ENCODE data around the gene B2M. TPM values are rescaled to one million over a fixed set of nuclear protein-coding genes. Genes with fewer than 3 reads are reported as not detected.
"Not testable (repeated sequence)": the region's sequence is repeated elsewhere in the genome, so short reads cannot be mapped to it uniquely, and the experiment has no call there.

Gene B2M
- total RNA-seq, 2 donors from 2014 or later = 4,423 to 4,762 TPM

DNA sequence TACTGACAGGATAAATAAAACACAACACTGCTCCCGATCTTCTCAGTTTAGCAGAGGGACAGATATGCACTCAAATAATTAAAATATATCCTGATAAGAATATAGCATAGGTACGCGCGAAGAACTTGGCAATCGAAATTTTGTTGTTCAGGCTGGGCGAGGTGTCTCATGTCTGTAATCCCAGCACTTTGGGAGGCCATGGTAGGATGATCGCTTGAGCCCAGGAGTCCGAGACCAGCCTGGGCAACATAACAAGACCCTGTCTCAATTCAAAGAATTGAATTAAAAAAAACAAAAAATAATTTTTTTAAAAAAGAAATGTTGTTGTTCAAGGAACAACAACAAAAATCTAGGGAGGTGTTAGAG, 7.6 kb downstream of the B2M start:
- intact Hi-C loops (cut with DNase I, micrococcal nuclease) = no loop called here
- no peak for DNase-seq
- no peak for ATAC-seq

DNA sequence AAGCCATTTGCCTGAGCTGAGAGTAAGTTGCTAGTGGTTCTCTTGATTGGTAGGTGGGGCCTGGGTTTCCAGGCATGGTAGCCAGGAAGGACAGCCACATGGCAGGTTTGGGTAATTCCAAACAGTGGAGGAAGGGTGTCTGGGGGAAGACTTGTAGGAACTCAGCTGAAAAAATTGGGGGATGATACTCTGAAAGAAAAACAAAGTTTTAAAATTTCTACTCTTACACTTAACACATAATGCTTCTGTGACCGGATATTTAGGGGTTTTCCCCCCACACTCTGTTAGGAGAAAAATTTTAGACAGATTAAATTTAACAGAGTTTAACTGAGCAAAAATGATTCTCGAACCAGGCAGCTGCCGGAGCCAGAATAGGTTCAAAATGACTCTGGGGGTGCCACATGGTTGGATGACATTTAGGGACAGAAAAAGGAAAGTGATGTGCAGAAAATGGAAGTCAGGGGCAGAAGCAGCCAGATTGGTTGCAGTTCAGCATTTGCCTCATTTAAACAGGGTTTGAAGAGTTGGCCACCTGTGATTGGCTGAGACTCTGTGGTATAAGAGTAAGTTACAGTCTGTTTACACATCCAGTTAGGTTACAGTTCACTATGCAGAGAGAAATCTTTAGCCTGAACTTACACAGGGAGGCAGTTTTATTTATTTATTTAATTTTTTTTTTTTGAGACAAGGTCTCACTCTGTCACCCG, 8.1 kb downstream of the B2M start:
- ATAC-seq (peak; percentile 65), DNase-seq (no peak)
- intact Hi-C loops (cut with DNase I, micrococcal nuclease) = no loop called here

GRCh38 chr15:44720000-44720435, 8.7 kb downstream of the B2M start:
- DNase-seq = peak in 1 of 2 donors; percentile 16
- ATAC-seq; intact Hi-C loops (cut with DNase I, micrococcal nuclease): not testable (repeated sequence)

DNA sequence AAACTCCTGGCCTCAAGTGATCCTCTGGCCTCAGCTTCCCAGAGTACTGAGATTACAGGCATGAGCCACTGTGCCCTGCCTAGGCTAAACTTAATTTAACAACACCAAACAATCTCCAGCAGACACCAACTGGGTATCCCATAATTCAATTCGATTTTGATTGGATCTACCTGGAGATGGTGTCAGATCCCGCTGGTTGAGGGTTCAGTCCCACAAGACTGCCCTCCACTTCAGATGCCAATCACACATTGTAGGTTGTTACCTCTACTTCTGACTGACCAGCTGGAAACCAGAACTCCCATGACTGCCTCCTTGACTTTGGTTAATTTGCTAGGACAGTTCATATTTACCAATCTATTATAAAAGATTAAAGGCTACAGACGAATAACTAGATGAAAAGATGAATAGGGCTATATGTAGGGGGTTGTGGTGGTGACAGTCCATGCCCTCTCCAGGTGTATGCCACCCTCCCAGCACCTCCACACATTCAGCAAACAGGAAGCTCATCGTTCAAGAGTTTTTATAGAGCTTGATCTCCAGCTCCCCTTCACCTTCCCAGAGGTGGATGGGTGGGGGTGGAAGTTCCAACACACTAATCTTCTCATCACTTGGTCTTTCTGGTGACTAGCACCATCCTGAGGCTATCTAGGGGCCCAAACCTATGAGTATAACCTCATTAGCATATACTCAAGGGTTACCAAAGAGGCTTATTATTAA, 9.3 kb downstream of the B2M start:
- intact Hi-C loops (cut with DNase I, micrococcal nuclease) = no loop called here
- peak; percentile 42 for ATAC-seq
- DNase-seq = no peak

GRCh38 chr15:44722011-44722410, 10.7 kb downstream of the B2M start:
- intact Hi-C loops (cut with DNase I, micrococcal nuclease) = no loop called here
- DNase-seq (no peak), ATAC-seq (no peak)

DNA sequence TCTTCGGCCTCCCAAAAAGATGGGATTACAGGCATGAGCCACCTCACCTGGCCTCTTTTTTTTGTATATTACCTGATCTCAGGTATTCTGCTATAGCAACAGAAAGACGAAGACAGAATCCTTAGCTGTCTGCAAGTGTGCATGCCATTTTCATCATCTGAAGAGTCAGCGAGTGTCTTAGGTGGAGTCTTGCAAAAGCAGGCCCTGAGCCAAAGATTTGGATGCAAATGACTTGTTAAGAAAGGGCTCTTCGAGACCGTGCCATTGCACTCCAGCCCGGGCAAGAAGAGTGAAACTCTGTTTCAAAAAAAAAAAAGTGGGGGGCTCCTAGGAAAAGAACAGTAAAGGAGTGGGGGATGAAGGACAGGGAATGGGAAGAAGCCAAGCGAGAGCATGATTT, 14.8 kb downstream of the B2M start:
- peak in 1 of 2 donors; percentile 9 for DNase-seq
- no peak for ATAC-seq
- intact Hi-C loops (cut with DNase I, micrococcal nuclease) = no loop called here

DNA sequence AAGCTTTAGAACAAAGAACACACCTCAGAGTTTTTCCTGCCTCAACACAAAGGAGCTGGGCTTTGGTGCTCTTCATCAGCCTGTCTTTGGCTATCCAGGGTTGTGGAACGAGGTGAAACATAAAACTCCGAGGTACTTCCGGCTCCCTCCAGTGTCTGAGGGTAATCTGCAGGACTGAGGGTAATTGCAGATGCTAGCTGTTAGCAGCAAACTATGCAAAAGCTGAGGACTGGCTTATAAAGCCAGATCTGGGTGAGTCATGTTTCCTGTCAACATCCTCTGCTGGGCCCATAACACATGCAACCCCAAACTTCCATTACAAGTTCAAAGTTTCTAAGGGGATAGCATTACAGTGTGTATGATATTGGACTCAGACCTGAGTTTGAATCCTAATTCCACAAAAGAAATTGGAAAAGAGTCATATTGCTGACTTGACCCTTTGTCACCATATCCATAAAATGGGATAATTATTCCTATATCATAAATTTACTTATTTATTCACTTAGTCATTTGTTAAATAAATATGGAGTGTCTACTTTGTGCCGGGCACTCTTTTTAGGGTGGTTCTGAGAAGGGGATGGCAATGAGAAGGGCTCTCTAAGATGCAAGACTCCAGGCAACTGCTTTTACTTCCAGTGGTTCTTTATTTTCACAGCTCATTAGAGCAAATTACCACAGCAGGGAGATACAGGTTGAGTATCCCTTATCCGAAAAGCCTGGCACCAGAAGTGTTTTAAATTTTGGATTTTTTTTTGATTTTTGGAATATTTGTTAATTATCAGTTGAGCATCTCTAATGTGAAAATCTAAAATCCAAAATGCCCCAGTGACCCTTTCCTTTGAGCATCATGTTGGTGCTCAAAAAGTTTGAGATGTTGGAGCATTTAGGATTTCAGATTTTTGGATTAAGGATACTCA, 15.5 kb downstream of the B2M start:
- ATAC-seq = peak; percentile 39
- intact Hi-C loops (cut with DNase I, micrococcal nuclease) = no loop called here
- DNase-seq = peak; percentile 53 to 76

DNA sequence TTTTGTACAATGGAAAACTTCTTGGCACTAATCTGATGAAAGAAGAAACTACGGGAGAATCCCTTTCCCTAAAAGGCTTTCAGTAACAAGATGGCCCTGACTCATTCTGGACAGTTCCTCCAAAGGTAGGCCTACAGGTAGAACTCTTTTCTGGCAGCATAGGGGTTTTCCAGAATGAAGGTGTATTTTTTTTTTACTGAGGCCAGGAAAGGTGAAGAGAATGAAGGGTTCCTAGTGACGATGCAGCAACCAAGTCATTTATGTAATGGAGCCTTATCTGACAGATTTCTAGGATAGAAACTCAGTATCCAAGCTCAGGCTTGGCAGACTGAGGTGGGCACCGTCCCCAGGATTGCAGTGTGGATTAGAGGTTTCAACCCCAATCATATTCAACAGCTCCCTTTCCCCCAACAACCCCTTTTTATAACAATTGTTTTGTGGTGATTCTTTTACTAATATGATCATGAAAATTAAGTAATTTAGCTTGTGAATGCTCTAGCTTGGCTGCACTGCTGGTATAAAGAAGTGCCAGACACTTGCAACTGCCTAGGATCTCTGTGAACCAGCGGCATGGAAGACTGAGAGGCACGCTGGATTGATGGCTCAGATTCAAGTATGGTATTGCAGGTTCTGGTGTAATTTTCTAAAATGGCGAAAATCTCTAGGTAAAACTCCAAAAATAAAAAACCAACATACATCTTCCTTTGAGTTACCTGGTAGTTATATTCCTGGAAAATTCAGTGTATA, 16.3 kb downstream of the B2M start:
- DNase-seq = no peak
- ATAC-seq = no peak
- intact Hi-C loops (cut with DNase I, micrococcal nuclease) = no loop called here

DNA sequence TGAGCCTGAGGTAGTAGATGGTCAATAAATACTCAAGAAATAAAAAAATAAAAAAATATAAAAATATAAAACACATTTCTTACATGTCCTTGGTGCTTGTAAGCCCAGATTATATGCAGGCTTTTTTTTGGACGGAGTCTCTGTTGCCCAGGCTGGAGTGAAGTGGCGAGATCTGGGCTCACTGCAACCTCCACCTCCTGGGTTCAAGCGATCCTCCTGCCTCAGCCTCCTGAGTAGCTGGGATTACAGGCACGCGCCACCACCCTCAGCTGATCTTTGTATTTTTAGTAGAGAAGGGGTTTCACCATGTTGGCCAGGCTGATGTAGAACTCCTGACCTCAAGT, 16.9 kb downstream of the B2M start:
- DNase-seq; ATAC-seq; intact Hi-C loops (cut with DNase I, micrococcal nuclease): not testable (repeated sequence)

- DNase-seq = peak; percentile 94 to 98
- intact Hi-C loops (cut with DNase I, micrococcal nuclease) = no loop called here
- peak; percentile 90 for ATAC-seq
These were observed 17.5 kb downstream of the B2M start for GRCh38 chr15:44728576-44729407.

GRCh38 chr15:44729408-44730127, 18.3 kb downstream of the B2M start:
- peak in 1 of 2 donors; percentile 65 for DNase-seq
- peak; percentile 34 for ATAC-seq
- intact Hi-C loops (cut with DNase I, micrococcal nuclease) = loop anchor here in 1 of 2 donors (10.0 kb wide), 1 partner anchor 145 kb away; no protein-coding TSS in a partner anchor

- DNase-seq = no peak
- no peak for ATAC-seq
- intact Hi-C loops (cut with DNase I, micrococcal nuclease) = loop anchor here (5.0 to 10.0 kb wide), 2 partner anchors 73 to 150 kb away; partner anchors contain the start of gene SPG11 (in 2 of the 2)
These were observed 23.6 kb downstream of the B2M start for GRCh38 chr15:44734839-44735481.

- intact Hi-C loops (cut with DNase I, micrococcal nuclease) = loop anchor here (5.0 to 10.0 kb wide), 2 partner anchors 73 to 151 kb away; partner anchors contain the start of gene SPG11 (in 2 of the 2)
- ATAC-seq (no peak), DNase-seq (peak in 1 of 2 donors; percentile 27)
These were observed 24.3 kb downstream of the B2M start for GRCh38 chr15:44735482-44736180.

DNA sequence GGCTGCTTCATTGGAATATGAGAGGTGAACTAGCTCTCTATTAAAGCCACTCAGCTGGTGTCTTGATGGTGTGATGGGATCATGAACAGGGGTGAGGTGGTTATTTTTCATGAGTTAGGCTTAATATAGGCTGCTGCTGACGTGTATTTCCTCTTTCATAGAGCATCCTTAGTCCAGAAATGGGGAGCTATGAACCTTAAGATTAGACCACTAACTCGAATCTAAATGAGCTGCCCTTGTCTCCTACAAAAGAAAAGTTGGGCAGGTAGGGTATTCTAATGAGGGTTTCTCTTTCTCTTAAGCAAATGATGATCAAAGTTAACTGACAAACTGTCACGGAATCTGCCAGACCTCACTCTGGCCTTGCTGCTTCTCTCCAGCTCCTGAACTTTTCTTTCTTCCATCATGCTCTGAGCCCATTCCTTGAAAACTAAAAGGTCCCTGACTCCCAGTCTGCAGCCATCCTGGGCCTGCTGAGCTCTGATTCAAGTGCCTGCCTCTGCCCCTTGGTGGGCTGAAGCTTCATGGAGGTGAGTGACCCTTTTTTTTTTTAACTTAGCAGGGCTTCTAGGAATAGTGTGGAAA, 25.0 kb downstream of the B2M start, which contains the start of gene TRIM69:
Gene TRIM69, plus strand, starts transcription at position 348 of the 585 bp plus-strand sequence. Its CDS starts 177 bp downstream, at position 525.
- ATAC-seq (no peak), DNase-seq (no peak)
- intact Hi-C loops (cut with DNase I, micrococcal nuclease) = loop anchor here (5.0 to 10.0 kb wide), 2 partner anchors 74 to 151 kb away; partner anchors contain the start of gene SPG11 (in 2 of the 2)

GRCh38 chr15:44738340-44738984, 27.1 kb downstream of the B2M start:
- intact Hi-C loops (cut with DNase I, micrococcal nuclease) = loop anchor here (5.0 to 10.0 kb wide), 2 partner anchors 76 to 154 kb away; partner anchors contain the start of gene SPG11 (in 2 of the 2)
- ATAC-seq = peak; percentile 63
- no peak for DNase-seq
